D341Med (cell line): Measurements from ENCODE around the gene CIPC.

Experiments used
- DNase-seq: peaks from one replicate; pipeline ENCODE4 v3.0.0; 2012; ENCODE audit warnings: low spot score

The CIPC gene

GRCh38 chr14:77103475-77103874 lies 5.4 kb downstream of the CIPC start:
- no peak for DNase-seq

- DNase-seq, result no peak
Measured at GRCh38 chr14:77103951-77104350, 5.9 kb downstream of the CIPC start.

- no peak for DNase-seq
Measured at GRCh38 chr14:77104393-77104792, 6.3 kb downstream of the CIPC start.

- DNase-seq, result no peak
Measured at GRCh38 chr14:77105145-77105939, 7.3 kb downstream of the CIPC start.

GRCh38 chr14:77106666-77107065 lies 8.6 kb downstream of the CIPC start:
- DNase-seq, result peak; percentile 50

- no peak for DNase-seq
Measured at GRCh38 chr14:77107228-77107627, 9.2 kb downstream of the CIPC start.

- DNase-seq, result no peak
Measured at GRCh38 chr14:77108753-77109152, 10.7 kb downstream of the CIPC start.

GRCh38 chr14:77109656-77110055 lies 11.6 kb downstream of the CIPC start:
- no peak for DNase-seq

GRCh38 chr14:77110286-77110685 lies 12.2 kb downstream of the CIPC start:
- no peak for DNase-seq

- no peak for DNase-seq
Measured at GRCh38 chr14:77111021-77111420, 13.0 kb downstream of the CIPC start.

GRCh38 chr14:77113644-77114043 lies 15.6 kb downstream of the CIPC start:
- no peak for DNase-seq

- DNase-seq, result no peak
Measured at GRCh38 chr14:77114609-77115008, 16.6 kb downstream of the CIPC start.

GRCh38 chr14:77116172-77116817 lies 18.2 kb downstream of the CIPC start:
- no peak for DNase-seq

GRCh38 chr14:77119851-77120250 lies 21.8 kb downstream of the CIPC start:
- DNase-seq, result no peak

- DNase-seq, result peak; percentile 68
Measured at GRCh38 chr14:77120771-77121743, 23.0 kb downstream of the CIPC start.

GRCh38 chr14:77122526-77123125 lies 24.6 kb downstream of the CIPC start:
- DNase-seq, result no peak

GRCh38 chr14:77123381-77124325 lies 25.6 kb downstream of the CIPC start:
- peak; percentile 84 for DNase-seq

GRCh38 chr14:77124345-77125280 lies 26.6 kb downstream of the CIPC start:
- peak; percentile 91 for DNase-seq

GRCh38 chr14:77125281-77125801 lies 27.3 kb downstream of the CIPC start:
- DNase-seq, result no peak
